AML-193 (cell line): ENCODE measurements around the gene KCNK13.

Source experiments
- DNase-seq, 2 experiments: peaks; one replicate each; lab custom pipeline; 2025; lab: John Stamatoyannopoulos, UW

Gene KCNK13

GRCh38 chr14:90132821-90133570 is 71.2 kb downstream of the KCNK13 start:
- DNase-seq, result peak in 1 of 2 experiments; percentile 3

- DNase-seq, result no peak
These were observed 75.1 kb downstream of the KCNK13 start for GRCh38 chr14:90136904-90137303.

- no peak for DNase-seq
These were observed 76.0 kb downstream of the KCNK13 start for GRCh38 chr14:90137807-90138206.

- no peak for DNase-seq
These were observed 77.4 kb downstream of the KCNK13 start for GRCh38 chr14:90139199-90139598.

GRCh38 chr14:90140298-90140955 is 78.6 kb downstream of the KCNK13 start:
- DNase-seq, result no peak

- DNase-seq, result no peak
These were observed 79.1 kb downstream of the KCNK13 start for GRCh38 chr14:90140956-90141316.

- DNase-seq, result no peak
These were observed 91.6 kb downstream of the KCNK13 start for GRCh38 chr14:90153429-90153828.

GRCh38 chr14:90154110-90154509 is 92.3 kb downstream of the KCNK13 start:
- DNase-seq, result no peak

- no peak for DNase-seq
These were observed 97.4 kb downstream of the KCNK13 start for GRCh38 chr14:90159146-90159545.

GRCh38 chr14:90159688-90160087 is 97.9 kb downstream of the KCNK13 start:
- DNase-seq, result no peak

- no peak for DNase-seq
These were observed 99.3 kb downstream of the KCNK13 start for GRCh38 chr14:90161129-90161528.

GRCh38 chr14:90168425-90169105 is 106.8 kb downstream of the KCNK13 start:
- DNase-seq, result no peak

GRCh38 chr14:90175631-90176030 is 113.8 kb downstream of the KCNK13 start:
- no peak for DNase-seq

GRCh38 chr14:90177539-90178189 is 115.9 kb downstream of the KCNK13 start:
- no peak for DNase-seq

- no peak for DNase-seq
These were observed 117.6 kb downstream of the KCNK13 start for GRCh38 chr14:90179357-90179756.

GRCh38 chr14:90179809-90180779 is 118.3 kb downstream of the KCNK13 start:
- DNase-seq, result no peak

- no peak for DNase-seq
These were observed 122.3 kb downstream of the KCNK13 start for GRCh38 chr14:90184094-90184493.

- no peak for DNase-seq
These were observed 122.9 kb downstream of the KCNK13 start for GRCh38 chr14:90184571-90185266.

GRCh38 chr14:90188588-90188987 is 126.8 kb downstream of the KCNK13 start:
- DNase-seq, result no peak

- DNase-seq, result no peak
These were observed 129.4 kb downstream of the KCNK13 start for GRCh38 chr14:90191154-90191553.

GRCh38 chr14:90191585-90191984 is 129.8 kb downstream of the KCNK13 start:
- DNase-seq, result no peak
